Heart left ventricle (tissue), 13 donors: ENCODE results near the gene EFCAB12.

ENCODE experiments used
- POLR2A ChIP-seq, 2 donors: fragments of 450-650 bp; IDR thresholded peaks; one replicate each; pipeline ENCODE4 v1.6.1; 2017; ENCODE audit warnings: antibody characterized with exemption in 2 of 2, mild to moderate bottlenecking in 2 of 2, moderate library complexity in 2 of 2
- TF ChIP-seq, protein P1 (sequence below), 12 donors: fragments of 200-600 bp; sonication (generic) in 4 of 12; IDR thresholded peaks; one replicate each; pipeline versions ENCODE4 v1.5.0 to v1.8.0; 2018 to 2022; ENCODE audit warnings: antibody characterized with exemption in 12 of 12, mild to moderate bottlenecking in 5 of 12
- donor health status: ischemic (EF 13 %, LVEDD 7.1; RV severe dilation, severe dysfunction).
- donor health status: DM: no; HTN: yes; CAD: no.
- donor health status: DM: no; HTN: no; CAD: no.
- donor health status: ischemic (EF 25% LVEDD 6.9; RV normal size, moderate dysfunction).
- donor health status: ischemic (EF 25% LVEDD 5.7; RV mildly dilated, moderate dysfunction).
- donor health status: ischemic (EF 35%, LVEDD 5.7; RV mildly dilated, moderate dysfunction).
- donor health status: nonischemic (EF 11% LVEDD 7.7; RV severe dilation, severe dysfunction).
- donor health status: DM: yes; HTN: yes; CAD: no.
- donor health status: PGD.
- donor health status: ischemic (EF 29% LVEDD 5.4; RV normal size, mild dysfunction).
- donor health status: nonischemic (EF 23%, LVEDD 6.1; RV moderate dilation, normal function).

DNA sequence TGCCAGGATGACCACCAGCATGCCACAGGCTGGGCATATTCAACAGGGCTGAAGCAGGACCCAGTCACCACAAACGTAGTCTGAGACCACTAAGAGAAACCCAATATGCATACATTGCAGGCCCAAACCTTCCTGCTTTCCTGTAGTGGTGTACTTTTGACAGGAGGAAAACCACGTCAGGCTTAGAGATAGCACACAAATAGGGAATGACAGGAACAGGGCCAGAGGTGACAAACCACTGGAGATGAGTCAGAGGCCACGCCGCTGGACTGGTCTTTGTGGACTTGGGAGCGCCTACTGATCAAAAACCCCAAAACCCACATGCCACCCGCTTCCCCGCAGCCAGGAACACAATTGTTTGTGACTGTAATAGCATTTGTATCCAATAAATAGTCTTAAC, 3.6 kb upstream of the EFCAB12 start:
- TF ChIP-seq POLR2A (IDR thresholded peaks at IDR 0.05), result no peak
- TF ChIP-seq, protein P1, sequence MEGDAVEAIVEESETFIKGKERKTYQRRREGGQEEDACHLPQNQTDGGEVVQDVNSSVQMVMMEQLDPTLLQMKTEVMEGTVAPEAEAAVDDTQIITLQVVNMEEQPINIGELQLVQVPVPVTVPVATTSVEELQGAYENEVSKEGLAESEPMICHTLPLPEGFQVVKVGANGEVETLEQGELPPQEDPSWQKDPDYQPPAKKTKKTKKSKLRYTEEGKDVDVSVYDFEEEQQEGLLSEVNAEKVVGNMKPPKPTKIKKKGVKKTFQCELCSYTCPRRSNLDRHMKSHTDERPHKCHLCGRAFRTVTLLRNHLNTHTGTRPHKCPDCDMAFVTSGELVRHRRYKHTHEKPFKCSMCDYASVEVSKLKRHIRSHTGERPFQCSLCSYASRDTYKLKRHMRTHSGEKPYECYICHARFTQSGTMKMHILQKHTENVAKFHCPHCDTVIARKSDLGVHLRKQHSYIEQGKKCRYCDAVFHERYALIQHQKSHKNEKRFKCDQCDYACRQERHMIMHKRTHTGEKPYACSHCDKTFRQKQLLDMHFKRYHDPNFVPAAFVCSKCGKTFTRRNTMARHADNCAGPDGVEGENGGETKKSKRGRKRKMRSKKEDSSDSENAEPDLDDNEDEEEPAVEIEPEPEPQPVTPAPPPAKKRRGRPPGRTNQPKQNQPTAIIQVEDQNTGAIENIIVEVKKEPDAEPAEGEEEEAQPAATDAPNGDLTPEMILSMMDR (IDR thresholded peaks at IDR 0.05), result no peak
